ENCODE data around the gene CDC20B.

DNA sequence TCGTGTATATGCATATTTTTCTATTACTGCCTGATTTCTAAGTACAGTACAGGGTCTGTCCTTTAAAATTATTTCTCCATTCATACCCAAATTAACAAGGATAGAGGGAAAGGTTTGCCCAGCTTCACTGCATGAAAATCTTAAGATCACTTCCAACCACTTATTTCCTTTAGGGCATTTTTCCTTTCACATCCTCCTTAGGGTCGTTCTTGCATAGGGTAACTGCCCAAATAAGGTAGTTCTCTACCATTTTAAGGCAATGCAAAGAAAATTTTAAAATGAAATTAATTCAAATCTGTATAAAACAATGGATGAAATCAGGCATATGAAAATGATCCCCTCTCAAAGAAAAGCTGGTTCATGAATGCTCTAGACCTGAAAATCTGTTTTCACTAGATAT is 4.1 kb upstream of the CDC20B start:
- no peak for TF ChIP-seq CTCF (IDR thresholded peaks at IDR 0.05)
- TF ChIP-seq POLR2A (IDR thresholded peaks at IDR 0.05): no peak
- no peak for TF ChIP-seq EP300 (IDR thresholded peaks at IDR 0.05)

All from upper lobe of left lung (tissue), 4 donors.